KOPT-K1 (cell line): ENCODE measurements around the gene CALML6.

Experiments used
- H3K27ac ChIP-seq: fragments of 200-600 bp; sonication (generic); 2 replicates; pipeline ENCODE4 v1.5.1; 2016; ENCODE audit warnings: antibody characterized with exemption, mild to moderate bottlenecking, low read depth, low read length; ENCODE audit not compliant: poor library complexity, severe bottlenecking
- H3K36me3 ChIP-seq: fragments of 200-600 bp; sonication (generic); 2 replicates; pipeline ENCODE4 v1.5.1; 2017; ENCODE audit warnings: antibody characterized with exemption, mild to moderate bottlenecking, low read length, moderate library complexity; ENCODE audit not compliant: insufficient read depth
- H3K9me3 ChIP-seq: fragments of 200-600 bp; sonication (generic); 2 replicates; pipeline ENCODE4 v1.5.1; 2017; ENCODE audit warnings: antibody characterized with exemption, low read length, mild to moderate bottlenecking; ENCODE audit not compliant: insufficient read depth, poor library complexity, severe bottlenecking

CALML6 gene

DNA sequence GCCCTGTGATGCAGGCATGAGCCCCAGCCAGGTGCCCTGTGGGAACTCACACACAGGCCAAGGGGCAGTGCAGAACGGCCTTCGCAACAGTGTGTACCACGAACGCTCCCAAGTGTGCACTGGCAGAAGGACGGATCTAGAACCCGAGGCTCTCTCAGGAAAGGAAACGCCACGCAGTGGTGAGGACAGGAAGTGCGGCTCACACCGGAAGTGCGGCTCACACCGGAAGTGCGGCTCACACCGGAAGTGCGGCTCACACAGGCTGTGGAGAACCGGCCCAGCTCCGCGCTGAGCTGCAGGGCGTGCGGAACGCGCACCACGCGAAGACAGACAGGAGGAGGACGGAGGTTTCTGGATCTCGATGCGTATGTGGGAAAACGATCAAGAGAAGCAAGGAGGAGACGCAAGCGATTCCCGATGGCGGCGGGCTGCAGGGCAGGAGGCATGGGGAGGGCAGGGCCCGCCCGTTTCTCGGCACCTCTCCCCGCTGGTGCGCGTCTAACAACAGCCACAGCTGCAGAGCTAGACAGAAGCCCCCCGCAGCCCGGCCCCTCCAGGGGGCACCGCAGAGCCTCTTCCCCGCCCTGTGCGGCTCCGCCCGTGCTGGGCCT, 39.9 kb downstream of the CALML6 start:
- H3K27ac ChIP-seq: no peak overlapping the region
- no peaks in the 10 kb centered on the region for H3K36me3 ChIP-seq
- peaks cover 11% of the 10 kb centered on the region for H3K9me3 ChIP-seq

DNA sequence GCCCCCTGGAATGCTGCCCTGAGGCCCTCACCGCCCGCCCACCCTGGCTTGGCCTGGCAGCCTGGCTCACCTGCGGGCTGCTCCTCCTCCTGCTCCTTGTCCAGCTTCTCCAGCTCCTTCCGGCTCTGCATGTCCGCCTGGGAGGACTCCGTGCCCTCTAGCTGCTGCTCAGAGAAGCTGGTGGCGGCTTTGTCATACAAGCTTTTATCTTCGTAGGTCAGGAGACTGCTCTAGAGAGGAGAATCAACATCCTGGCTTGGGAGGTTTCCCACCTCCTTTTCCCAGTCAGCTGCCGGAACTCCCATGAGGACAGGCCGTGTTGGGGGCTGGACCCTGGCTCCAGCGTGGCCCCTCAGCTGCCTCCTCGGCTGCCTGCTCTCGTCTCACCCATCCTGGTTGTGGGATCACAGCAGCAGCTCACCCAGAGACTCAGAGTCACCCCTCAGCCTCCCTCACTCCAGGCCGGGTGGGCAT, 40.6 kb downstream of the CALML6 start:
- Histone ChIP-seq H3K27ac (no peak overlapping the region), H3K36me3 (no peaks in the 10 kb centered on the region)

DNA sequence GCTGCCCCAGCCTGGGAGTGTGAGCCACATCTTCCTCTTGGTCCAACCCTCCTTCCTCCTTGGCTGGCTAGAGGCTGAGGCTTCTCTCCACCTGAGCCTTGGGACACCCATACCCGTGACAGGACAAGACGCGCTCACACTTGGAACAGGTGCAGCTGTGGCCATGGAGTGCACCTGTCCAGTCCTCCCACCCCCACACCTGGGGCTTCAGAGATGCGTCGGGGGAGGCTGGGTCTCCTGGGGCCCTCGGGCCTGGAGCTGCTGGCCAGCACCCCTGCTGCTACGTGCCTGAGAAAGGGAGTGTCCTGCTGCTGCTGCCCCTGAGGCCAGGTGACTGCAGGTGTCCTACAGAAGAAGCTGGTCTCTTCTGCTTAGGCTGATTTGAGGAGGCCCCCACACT, 41.0 kb downstream of the CALML6 start:
- H3K9me3 ChIP-seq: peaks cover 6% of the 10 kb centered on the region
- no peaks in the 10 kb centered on the region for H3K36me3 ChIP-seq
- no peak overlapping the region for H3K27ac ChIP-seq

More for the DNA sequence above, 40.6 kb downstream of the CALML6 start:
- peaks cover 10% of the 10 kb centered on the region for H3K9me3 ChIP-seq

DNA sequence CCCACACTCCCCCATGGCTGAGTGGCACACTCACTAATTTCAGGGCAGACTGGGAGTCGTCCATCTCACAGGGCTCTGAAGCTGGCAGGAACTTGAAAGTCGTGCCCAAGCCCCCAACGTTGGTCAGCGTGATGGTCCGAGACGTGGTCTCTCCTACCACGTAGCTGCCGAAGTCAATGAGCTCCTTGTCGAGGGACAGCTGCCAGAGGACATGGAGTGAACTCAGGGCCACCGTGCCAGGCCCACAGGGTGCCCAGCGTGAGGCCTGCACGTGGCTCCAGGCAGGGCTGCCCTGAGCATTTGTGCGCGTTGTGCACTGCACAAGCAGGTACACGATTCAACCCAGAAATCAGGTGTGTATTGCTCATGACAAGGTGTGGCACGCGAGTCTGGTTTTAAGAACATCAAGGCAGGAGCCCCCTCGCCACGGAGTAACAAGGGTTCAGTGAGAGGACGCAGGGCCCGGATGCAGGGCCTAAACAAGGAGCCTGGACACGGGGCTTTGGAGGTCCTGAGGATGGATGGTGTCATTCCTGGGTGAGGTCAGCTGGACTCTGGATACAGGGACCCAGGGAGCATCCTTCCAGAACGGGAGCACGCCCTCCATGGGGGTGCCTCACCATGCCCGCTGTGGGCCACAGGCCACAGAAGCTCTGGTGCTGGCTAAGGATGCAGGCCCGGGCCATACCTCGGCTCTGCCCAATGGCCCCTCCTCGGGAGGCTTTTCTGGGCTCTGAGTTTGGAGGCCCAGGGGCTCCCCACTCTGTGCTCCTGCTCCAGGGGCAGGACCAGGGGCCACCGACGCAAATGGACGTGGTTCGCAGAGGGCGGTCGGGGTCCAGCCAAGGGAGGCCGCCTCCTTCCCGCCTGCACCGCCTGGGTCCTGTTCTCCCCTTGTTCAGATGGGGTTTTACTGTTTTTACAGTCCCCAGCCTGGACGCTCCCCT, 41.8 kb downstream of the CALML6 start:
- Histone ChIP-seq H3K9me3 (no peaks in the 10 kb centered on the region), H3K36me3 (no peaks in the 10 kb centered on the region), H3K27ac (no peak overlapping the region)

DNA sequence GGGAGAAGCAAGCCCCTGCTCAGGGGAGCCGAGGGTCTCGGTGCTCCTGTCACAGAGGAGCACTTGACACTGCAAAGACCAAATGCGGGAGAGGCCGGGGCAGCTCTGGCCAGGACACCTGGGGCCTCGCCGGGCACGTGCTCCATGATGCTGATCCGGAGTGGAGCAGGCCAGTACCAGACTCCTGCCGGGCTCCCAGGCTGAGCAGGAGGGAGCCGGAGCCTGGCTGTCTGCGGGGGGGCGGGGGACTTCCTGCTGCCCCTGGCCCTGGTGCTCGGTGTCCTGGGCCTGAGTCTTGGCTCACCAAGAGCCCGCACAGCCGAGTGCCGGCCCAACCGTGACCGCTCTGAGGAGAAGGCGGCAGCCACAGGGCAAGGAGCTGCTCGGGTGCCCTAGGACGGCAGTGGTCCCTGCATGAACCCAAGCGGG, 42.5 kb downstream of the CALML6 start:
- H3K27ac ChIP-seq: no peak overlapping the region

DNA sequence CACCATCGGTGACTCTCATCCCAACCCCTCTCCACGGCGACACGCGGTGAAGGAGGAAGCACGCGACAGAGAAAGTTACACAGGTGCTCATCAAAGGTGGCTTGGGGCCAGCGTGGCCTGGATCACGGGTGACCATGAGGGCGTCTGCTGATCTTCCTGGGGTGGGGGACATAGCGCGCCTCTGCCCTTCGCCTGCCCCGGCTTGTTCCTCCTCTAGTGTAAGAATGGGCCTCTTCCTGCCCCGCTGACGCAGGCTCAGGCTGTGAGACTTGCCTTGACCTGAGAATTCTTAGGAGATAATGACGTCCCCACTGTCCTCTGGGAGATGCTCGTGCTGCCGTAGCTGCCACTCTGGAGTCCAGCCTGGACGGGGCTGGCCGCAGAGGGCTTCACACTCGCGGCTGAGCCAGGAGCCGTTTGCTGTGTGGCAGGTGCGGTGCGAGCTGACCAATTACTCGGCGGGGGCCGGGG, 43.0 kb downstream of the CALML6 start:
- Histone ChIP-seq H3K36me3 (no peaks in the 10 kb centered on the region), H3K27ac (no peak overlapping the region), H3K9me3 (no peaks in the 10 kb centered on the region)

More for the DNA sequence above, 42.5 kb downstream of the CALML6 start:
- H3K36me3 ChIP-seq: no peaks in the 10 kb centered on the region
- no peaks in the 10 kb centered on the region for H3K9me3 ChIP-seq

DNA sequence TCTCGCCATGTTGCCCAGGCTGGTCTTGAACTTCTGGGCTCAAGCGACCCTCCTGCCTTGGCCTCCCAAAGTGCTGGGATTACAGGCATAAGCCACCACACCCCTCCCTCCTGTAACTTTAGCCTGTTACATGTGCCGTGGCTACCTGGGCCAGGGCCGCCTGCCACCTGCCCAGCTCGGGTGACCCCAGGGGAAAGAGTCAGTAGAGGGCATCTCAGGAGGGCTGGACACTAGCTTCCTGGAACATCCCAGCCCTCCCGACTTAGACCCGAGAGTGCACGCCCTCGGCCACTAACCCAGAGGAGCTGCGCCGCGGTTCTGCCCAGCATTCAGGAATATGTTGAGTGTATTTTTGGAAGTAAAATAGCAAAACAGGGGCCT, 44.4 kb downstream of the CALML6 start:
- no peaks in the 10 kb centered on the region for H3K36me3 ChIP-seq
- H3K27ac ChIP-seq: no peak overlapping the region
- no peaks in the 10 kb centered on the region for H3K9me3 ChIP-seq

DNA sequence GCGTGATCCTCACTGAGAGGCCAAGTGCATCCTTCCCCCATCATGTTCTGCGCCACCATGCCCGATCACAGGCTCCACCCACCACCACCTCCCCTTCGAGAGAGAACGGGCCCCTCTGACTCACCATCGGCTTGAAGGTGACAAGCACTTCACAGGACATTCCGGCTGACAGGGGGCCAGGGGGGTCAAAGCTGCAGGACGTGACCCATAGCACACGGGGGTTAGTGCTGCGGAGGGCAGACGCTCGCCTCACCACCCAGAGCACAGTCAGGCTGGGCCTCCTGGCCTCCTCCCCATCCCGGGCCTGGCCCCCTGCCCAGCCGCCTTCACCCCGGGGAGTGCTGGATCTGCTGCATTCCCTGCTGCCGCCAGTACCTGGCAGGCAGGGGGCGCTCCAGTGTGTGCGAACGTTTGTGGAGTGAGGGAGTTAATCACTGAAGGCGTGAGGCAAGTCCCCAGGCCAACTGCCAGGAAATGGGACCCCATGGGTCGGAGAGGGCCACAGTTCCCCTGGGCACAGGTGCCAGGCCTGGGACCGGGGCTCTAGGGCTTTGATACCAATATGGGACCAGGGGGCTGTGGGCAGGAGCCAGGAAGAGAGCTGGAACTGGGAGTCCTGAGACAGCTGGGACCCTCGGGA, 44.9 kb downstream of the CALML6 start:
- no peaks in the 10 kb centered on the region for H3K36me3 ChIP-seq
- no peaks in the 10 kb centered on the region for H3K9me3 ChIP-seq
- H3K27ac ChIP-seq: no peak overlapping the region

DNA sequence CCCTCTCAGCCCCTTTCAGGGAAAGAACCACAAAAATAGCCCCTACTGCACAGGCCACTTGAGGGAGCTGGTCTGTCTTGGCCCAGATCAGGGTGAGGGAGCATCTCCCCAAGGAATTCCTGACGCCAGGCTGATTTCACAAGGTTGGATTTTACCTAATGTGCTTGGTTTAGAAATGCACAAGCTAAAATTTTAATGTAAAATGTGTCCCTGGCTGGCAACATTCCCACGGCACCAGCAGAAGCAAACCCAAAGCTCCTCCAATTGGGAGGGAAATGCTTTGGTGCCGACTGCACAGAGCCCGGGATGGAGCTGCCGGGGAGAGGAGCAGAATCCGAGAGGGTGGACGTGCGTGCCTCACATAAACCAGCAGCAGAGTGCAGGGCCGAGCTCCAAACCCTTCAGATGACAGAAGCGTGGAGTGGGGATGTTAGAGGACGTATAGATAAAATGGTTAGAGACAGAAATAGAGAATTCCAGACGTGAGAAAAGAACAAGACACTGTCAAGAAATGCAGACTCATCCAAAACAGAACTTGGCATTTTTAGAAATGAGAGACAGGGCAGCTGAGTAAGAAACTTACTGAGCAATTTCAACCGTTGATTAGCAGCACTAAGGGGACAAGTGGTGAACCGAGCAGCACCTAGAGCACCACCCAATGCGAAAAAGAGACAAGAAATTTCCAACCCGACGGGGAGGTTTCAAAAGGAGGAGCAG, 45.6 kb downstream of the CALML6 start:
- no peaks in the 10 kb centered on the region for H3K9me3 ChIP-seq
- H3K27ac ChIP-seq: no peak overlapping the region
- H3K36me3 ChIP-seq: no peaks in the 10 kb centered on the region

DNA sequence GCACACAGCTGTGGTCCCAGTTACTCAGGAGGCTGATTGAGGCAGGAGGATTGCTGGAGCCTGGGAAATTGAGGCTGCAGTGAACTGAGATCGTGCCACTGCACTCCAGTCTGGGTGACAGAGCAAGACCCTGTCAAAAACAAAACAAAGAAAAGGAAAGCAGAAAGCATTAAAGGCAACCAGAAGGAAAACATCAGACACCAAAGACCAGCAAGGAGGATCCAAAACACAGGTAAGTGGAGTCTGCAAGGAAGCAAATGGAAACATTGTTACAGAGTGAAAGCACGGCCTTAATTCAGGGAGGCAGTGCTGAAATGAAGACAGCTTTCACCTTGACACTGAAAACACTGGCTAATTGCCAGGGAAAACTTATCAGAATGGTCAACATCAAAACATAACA, 47.7 kb downstream of the CALML6 start:
- H3K9me3 ChIP-seq: no peaks in the 10 kb centered on the region
- H3K27ac ChIP-seq: no peak overlapping the region
- no peaks in the 10 kb centered on the region for H3K36me3 ChIP-seq

DNA sequence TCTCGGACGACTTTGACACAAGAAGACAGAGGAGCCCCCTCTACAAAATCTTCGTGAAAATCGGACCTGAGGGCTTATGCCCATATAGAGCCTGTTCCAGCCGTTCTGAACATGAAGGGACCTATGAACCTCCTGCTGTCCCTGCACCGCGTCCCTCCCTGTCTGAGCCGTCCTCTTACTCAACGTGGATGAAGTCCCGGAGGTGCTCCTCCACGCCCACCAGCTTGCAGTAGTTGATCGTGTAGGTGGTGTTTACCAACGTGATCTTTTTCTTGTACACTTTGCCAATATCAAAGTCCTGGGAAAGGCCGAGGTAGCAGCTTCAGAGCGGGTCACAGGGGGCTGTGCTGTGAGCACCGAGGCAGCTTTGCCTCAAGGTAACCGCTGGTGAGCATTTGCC, 48.5 kb downstream of the CALML6 start:
- H3K27ac ChIP-seq: no peak overlapping the region
- H3K9me3 ChIP-seq: no peaks in the 10 kb centered on the region
- H3K36me3 ChIP-seq: no peaks in the 10 kb centered on the region

DNA sequence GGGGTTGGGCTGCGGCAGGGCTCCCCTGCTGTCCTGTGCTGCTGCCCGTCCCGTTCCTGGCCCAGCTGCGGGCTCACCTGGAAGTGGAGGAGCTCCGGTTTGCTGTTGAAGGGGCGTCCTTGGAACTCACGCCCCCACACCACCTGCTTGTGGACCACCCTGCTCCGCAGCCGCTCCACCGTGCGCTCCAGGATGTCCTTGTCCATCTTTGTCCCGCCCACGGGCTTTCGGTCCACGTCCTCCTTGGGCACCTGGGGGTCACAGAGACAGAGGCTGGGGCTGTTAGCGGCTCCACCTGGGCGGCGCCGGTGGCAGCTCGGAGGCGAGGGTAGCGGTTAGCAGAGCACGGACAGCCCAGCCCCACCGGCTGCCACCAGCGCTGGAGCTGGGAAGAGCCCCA, 49.8 kb downstream of the CALML6 start:
- H3K36me3 ChIP-seq: no peaks in the 10 kb centered on the region
- H3K27ac ChIP-seq: no peak overlapping the region
- no peaks in the 10 kb centered on the region for H3K9me3 ChIP-seq

DNA sequence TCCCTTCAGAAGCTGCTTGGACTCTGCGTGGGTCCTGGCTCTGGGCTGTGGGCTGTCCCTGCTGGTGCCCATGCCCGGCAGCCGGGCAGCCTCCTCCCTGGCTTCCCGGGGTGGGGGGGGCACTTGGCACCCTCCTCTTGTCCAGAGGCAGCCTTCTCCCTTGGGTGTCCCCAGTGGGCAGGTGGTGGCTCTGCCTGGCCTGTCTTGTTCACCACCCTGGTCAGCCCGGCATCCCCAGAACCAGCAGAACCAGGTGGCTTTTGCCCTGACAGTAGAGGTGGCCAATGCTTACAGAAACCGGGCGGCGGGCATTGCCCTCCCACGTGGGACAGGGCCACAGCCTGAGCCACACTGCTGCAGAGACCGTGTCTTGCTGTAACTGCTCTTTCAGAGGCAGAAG, 50.5 kb downstream of the CALML6 start:
- Histone ChIP-seq H3K36me3 (no peaks in the 10 kb centered on the region), H3K9me3 (no peaks in the 10 kb centered on the region), H3K27ac (no peak overlapping the region)

DNA sequence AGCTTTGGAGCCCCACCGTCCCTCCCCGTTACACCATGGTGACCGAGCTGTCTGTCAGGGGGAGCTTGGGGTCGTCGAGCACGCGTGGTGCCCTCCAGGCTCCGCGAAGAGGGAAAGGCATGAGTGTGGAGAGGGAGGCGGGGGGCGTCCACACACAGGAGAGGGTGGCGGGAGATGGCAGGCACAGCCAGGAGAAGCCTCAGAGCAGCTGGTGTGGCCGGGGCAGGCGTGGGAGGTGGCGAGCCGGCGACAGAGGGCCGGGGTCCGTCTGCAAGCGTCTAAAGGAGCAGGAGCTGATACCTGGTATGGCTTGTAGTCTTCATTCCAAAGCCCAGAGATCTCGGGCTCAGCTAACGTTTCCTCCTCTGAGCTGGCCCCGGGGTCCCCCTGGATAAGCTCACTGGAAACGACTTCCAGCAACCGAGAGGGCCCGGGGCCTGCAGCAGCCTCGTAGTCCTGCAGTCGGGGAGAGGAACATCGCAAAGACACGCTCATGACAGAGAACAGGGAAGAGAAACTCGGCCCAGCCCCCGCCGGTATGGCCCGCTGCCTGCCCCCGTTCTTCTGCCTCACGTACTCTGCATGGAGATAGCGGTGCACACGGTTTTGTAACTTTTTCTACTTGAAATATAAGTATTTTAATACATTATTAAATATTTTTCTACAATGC, 51.1 kb downstream of the CALML6 start:
- H3K27ac ChIP-seq: no peak overlapping the region
- peaks cover 5% of the 10 kb centered on the region for H3K9me3 ChIP-seq
- H3K36me3 ChIP-seq: no peaks in the 10 kb centered on the region
